GM18508 (cell line): ENCODE results near the gene PTPN13.

Experiments
- ATAC-seq: cut with Tn5 transposase; IDR thresholded peaks from one replicate; pipeline ENCODE4 v1.9.1; 2021; ENCODE audit warnings: moderate number of reproducible peaks; ENCODE audit not compliant: insufficient read depth, unreplicated experiment

PTPN13 gene, protein sequence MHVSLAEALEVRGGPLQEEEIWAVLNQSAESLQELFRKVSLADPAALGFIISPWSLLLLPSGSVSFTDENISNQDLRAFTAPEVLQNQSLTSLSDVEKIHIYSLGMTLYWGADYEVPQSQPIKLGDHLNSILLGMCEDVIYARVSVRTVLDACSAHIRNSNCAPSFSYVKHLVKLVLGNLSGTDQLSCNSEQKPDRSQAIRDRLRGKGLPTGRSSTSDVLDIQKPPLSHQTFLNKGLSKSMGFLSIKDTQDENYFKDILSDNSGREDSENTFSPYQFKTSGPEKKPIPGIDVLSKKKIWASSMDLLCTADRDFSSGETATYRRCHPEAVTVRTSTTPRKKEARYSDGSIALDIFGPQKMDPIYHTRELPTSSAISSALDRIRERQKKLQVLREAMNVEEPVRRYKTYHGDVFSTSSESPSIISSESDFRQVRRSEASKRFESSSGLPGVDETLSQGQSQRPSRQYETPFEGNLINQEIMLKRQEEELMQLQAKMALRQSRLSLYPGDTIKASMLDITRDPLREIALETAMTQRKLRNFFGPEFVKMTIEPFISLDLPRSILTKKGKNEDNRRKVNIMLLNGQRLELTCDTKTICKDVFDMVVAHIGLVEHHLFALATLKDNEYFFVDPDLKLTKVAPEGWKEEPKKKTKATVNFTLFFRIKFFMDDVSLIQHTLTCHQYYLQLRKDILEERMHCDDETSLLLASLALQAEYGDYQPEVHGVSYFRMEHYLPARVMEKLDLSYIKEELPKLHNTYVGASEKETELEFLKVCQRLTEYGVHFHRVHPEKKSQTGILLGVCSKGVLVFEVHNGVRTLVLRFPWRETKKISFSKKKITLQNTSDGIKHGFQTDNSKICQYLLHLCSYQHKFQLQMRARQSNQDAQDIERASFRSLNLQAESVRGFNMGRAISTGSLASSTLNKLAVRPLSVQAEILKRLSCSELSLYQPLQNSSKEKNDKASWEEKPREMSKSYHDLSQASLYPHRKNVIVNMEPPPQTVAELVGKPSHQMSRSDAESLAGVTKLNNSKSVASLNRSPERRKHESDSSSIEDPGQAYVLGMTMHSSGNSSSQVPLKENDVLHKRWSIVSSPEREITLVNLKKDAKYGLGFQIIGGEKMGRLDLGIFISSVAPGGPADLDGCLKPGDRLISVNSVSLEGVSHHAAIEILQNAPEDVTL (N-terminal part only)

DNA sequence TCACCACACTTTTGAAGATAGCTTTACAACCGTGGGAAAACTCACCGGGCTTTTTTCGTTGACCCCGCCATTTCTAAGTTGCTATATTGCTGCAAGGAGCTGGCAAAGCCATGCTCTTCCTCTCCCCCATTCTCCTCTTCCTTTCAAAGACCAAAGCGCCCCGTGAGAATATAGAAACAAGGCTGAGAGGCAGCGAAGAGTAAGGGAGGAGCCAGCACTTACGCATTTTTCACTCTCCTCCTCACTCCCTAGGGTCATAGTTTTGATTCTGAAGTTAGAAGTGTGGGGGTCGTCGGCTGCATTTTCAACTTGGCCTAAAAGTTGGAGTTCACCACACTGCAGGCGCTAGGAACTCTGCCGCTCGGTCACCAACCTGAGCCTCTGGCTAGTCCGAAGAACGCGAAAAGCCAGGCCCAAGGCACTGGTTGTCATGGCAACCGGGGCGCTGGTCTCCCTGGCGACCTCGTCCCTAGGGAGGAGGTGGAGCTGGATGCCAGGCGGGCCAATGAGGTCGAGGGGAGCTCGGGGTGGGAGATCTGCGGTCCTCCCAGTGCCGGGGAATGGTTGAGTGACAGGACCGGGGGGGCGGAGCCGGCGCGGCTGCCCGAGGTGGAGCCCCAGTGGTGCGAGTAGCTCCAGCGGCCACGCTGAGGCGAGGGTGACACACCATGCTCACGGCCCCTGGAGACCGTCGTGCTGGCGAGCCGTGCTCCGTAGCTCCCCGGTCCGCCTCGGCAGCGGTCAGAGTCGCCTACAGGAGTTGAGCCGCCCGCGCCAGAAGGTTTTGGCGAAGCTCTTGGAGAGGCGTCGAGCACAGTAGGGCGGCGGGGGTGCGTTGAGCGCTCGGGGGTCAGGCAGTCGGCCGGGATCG is at the start of gene PTPN13:
TSS of gene PTPN13 (plus strand) at position 628 of the 871 bp plus-strand sequence. CDS start 40,942 bp downstream, outside the sequence.
- ATAC-seq = peak; percentile 83

DNA sequence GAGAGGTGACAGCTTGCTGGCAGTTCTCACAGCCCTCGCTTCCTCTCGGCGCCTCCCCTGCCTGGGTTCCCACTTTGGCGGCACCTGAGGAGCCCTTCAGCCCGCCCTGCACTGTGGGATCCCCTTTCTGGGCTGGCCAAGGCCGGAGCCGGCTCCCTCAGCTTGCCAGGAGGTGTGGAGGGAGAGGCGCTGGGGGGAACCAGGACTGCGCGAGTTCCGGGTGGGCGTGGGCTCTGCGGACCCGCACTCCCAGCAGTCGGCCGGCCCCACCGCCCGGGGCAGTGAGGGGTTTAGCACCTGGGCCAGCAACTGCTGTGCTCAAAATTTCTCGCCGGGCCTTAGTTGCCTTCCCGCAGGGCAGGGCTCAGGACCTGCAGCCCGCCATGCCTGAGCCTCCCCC is 47.0 kb upstream of the PTPN13 start:
- no peak for ATAC-seq

DNA sequence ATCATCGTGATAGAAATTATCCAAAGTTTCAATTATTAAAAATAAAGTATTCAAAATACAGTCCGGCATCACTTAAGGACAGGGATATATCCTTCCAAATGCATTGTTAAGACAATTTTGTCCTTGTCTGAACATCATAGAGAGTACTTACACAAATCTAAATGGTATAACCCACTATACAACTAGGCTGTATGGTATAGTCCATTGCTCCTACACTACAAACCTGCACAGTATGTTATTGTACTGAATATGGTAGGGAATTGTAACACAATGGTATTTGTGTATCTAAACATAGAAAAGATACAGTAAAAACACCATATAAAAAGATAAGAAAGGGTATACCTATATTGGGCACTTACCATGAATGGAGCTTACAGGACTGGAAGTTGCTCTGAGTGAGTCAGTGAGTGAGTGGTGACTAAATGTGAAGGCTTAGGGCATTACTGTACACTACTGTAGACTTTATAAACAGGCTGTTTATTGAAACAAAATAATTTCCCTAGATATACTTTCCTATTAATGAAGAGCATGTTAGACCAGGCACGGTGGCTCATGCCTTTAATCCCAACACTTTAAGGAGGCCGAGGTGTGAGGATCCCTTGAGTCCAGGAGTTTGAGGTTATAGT is 44.8 kb upstream of the PTPN13 start:
- ATAC-seq = no peak

DNA sequence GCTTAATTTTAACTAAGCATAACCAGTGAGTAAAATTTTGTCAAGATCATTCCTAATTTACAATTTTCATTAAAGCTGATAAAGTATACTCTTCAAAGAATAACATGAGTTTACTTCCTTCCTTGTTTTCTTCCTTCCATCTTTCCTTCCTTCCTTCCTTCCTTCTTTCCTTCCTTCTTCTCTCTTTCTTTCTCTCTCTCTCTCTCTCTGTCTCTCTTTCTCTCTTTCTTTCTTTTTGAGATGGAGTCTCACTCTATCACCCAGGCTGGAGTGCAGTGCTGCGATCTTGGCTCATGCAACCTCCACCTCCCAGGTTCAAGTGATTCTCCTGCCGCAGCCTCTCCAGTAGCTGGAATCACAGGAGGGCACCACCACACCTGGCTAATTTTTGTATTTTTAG is 42.7 kb upstream of the PTPN13 start:
- ATAC-seq = no peak

DNA sequence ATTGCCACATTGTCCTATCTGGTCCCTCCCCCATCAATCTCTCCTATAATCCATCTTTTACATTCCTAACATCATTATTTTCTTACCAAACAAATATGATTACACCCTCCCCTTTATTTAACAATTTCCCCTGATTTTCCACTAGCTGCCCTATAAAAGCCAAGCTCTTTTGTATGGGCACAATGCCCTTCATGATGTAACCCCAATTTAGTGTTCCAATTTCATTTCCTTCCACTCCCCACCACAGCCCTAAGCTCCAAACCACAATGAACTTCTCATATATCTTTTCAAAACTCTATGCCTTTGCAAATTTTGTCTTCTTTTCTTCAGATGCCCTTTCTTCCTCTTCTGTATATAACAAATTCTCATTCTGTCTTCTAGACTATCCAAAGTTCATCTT is 39.5 kb upstream of the PTPN13 start:
- no peak for ATAC-seq

DNA sequence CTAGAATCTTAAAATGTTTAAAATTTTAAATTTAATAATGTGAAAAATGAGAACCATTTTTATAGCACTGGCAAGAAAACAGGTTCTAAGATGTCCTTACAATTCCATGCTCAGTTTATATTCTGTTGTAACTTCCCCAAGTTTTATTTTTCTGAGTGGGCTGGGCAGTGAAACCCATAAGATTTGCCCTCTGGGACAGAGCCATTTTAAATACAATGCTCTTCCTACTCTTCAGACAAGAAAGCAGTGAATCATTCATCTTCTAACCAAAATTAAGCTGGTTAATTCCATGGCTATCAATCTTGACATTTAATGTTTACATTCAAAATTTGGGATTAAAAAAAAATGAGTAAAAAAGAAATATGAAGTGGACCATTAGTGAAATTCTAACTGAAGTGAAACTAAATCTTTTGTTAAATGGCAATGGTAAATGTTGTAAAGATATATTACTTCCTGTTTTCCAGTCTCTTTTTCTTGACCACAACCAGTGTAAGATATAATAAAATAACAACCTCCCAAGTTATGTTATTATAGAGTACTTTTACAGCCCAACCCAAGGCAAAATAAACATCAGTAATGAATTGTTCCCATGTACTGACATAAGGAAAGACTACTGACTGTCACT is 37.2 kb upstream of the PTPN13 start:
- ATAC-seq = peak; percentile 24

DNA sequence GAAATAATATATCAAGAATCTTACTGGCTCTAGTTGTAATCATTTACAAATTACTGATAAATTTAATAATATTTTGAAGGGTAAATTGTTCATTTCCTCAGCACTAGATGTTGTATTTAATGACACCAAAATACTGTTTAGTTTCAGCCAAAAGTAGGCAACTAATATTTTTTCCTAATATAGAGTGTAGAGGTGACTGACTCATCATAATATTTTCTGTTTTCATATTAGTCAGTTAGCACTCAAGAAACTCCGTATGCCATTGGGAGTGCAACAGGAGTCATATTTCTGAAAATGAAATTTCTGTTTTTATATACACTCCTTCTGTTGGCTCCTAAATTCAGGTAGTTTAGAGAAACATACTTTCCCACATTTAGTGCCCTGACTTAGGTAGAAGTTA is 36.6 kb upstream of the PTPN13 start:
- peak; percentile 91 for ATAC-seq

DNA sequence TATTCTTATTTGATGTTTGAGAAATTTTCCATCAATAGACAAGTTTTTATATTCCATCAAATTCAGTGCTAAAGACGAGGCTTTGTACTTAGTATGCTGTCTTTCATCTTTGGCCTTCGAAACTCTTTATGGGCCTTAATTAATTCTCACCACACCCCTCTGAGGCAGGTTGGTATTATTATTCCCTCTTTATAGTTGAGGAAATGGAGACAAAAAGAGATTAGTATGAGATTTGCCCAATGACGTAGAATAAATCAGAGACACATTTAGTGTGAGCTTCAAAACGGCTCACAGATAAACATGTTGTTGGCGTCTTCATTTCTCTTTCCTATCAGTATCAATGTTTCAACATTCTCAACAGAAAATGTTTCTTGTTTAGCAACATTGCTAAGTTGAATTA is 35.9 kb upstream of the PTPN13 start:
- ATAC-seq = no peak

DNA sequence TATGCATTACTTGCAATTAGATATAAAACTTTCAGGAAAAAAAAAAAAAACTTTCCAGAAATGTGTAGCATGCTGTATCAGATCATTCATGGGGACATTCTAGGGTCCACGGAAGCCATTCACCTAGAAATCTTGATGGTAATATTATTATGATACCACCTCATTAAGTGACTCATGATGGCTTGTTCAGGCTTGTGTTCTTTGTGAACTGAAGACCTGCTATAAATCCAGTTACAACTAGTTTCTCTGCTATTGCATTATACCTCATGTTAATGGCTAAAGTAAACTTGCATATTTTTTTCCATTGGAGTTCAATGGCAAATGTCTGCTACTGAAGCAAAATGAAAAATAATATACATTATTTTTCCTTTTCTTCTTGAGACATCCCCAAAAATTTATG is 35.3 kb upstream of the PTPN13 start:
- ATAC-seq = no peak

DNA sequence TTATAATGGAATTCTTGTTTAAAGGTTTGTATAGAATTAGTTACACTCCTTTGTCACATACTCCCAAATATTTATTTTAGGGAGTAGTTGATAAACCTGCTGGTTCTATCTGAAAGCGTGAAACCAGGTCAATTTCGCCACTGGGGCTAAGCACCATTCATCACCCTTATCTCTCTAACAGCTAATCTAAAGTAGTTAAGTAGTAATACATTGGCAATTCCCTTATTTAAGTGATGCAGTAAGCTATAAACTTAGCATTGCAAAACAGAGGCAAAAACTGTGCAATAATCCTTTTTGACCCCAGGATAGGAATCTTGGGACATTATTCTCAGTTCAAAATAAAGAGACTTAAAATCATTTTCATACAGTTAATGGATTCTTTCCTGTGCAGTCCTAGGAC is 33.7 kb upstream of the PTPN13 start:
- no peak for ATAC-seq

DNA sequence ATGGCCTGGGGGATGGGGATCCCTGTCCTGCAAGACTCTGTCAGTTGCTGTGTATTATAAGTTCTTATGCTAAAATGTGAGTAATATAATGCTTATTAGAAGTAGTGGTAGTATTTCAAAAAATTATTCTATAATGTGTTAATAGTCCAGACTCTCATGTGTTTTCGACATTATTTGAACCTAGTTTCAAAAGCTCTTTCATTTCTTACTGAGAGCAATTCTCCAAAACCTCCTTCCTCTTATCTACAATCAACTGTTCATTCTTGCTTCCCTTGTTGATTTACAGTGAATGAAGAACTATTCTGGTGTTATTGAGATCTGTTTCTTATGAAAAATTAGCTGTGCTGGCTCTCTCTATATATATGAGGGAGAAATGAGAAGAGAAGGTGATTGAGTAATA is 32.9 kb upstream of the PTPN13 start:
- no peak for ATAC-seq

DNA sequence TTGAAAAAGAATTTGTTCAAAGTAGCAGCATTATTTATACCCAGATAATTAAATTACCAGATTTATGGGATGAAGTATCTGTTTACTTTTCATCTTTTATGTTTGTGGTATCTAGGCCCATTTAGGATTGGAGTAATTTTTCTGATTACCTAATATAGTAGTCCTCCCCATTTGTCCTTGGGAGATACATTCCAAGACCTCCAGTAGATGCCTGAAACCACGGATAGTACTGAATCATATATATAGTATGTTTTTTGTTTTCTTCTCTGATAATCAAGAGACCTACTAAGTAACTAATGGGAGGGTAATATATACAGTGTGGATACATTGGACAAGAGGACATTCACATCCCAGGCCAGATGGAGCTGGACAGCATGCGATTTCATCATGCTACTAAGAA is 30.7 kb upstream of the PTPN13 start:
- ATAC-seq = no peak

DNA sequence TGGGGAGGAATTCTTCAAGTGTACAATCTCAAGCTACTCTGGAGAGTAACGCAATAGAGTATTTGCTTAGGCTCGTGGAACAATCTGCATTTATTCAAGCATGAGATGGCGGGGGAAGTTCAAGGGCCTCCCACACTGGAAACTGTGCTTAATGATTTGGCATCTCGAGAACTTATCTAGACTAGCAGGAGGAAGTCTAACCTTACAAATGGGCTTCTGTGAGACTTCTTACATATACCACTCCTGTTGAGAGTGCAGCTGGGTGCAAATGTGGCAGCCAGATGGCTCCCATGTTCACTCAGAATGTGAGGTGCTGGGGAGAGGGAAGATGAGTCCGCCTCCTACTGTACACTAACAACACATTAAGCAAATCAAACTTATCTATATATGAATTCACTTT is 29.3 kb upstream of the PTPN13 start:
- no peak for ATAC-seq

DNA sequence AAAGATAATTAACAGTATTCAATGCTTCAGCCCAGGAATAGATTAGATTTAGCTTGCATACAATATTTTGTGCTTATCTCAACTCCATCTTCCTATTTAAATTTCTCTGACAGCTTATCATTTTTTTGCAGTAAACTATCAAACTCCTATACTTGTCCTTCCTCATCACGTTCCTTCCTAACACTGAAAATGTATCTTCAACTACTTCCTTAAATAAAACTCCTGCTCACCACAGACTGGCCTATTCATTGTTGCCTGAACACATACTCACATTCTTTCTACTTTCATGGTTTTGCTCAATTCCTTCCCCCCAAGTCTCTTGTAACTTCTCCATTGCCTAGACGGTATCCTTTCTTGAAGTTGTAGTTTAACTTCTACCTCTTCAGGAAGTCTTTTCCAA is 28.5 kb upstream of the PTPN13 start:
- no peak for ATAC-seq

DNA sequence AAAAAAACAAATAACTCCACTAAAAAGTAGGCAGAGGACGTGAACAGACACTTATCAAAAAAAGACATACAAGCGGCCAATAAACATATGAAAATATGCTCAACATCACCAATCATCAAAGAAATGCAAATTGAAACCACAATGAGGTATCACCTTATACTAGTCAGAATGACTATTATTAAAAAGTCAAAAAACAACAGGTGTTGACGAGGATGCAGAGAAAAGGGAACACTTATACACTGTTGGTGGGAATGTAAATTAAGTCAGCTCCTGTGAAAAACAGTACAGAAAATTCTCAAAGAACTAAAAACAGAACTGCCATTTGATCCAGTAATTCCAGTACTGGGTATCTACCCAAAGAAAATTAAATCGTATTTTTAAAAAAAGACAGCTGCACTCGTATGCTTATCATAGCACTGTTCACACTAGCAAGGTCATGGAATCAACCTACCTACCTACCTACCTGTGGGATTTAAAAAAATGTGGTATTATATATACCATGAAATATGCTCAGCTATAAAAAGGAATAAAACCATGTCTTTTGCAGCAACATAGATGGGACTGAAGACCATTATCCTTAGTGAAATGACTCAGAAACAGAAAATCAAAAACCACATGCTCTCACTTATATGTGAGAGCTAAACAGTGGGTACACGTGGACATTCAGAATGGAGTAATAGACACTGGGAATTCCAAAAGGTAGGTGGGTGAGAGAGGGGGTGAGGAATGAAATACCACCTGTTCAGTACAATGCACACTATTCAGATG is 24.8 kb upstream of the PTPN13 start:
- ATAC-seq = no peak

DNA sequence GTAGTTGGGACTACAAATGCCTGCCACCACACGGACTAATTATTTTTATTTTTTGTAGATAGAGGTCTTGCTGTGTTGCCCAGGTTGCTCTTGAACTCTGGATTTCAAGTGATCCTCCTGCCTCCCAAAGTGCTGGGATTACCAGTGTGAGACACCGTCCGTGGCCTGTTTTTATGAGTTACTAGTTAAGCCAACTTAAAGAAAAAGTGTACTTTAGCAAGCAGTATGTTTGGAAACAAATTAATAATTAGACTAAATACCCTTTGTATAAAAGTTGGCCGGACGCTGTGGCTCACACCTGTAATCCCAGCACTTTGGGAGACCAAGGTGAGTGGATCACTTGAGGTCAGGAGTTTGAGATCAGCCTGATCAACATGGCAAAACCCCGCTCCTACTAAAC is 14.2 kb upstream of the PTPN13 start:
- no peak for ATAC-seq

DNA sequence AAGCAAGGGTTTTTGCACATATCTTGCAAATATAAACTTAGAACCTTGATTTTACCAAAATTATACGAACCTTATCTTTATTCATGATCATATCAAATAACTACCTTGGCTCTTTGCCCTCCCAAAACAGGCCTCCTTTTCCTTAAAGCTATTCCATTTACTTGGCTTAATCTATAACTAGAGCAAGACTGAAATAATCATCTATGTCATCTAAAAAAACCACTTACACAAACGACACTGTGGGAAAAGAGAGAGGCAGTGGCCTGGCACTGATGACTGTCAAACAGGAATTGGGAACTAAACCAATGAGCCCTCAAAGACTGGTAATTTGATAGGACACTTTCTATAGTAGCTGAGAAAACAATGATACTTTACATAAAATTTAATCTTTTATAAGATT is 11.7 kb upstream of the PTPN13 start:
- ATAC-seq = no peak

DNA sequence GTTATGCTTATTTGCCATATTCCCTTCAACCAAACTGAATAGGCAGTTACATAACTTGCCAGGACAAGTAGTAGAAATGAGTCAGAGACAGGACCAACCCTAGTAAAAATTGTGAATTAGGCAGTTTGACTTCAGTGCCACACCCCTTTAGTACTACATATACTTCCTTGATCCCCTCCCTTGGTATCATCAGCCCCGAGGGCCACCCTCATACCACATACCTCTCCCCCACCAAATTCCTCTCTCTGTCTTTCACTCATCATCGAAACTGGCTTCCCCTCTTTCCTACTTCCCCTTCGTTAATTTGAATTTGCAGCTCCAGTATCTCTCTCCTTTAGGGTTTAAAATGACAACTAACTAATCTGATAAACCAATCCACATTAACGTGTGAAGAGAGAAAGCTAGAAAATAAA is 7.9 kb upstream of the PTPN13 start:
- ATAC-seq = no peak
